Esophagus squamous epithelium (tissue), 5 donors: ENCODE measurements around the gene ERCC4. TPM values are rescaled to one million over a fixed set of nuclear protein-coding genes. Genes with fewer than 3 reads are reported as not detected.

Source experiments
- DNase-seq: peaks from one replicate; lab custom pipeline; 2025; lab: John Stamatoyannopoulos, UW
- H3K27ac ChIP-seq, 4 donors: fragments of 200-600 bp; sonication (generic); one replicate each; pipeline ENCODE4 v1.5.1; 2016 to 2019; ENCODE audit warnings: mild to moderate bottlenecking in 1 of 4
- H3K27me3 ChIP-seq, 4 donors: fragments of 200-600 bp; sonication (generic); 1 replicate in 3 of 4; 2 replicates in 1 of 4; pipeline versions ENCODE4 v1.5.1 to v1.6.0; 2017 to 2021; ENCODE audit warnings: antibody characterized with exemption in 1 of 4
- H3K36me3 ChIP-seq, 3 donors: fragments of 200-600 bp; sonication (generic); one replicate each; pipeline ENCODE4 v1.5.1; 2016 to 2019
- H3K4me1 ChIP-seq, 3 donors: fragments of 200-600 bp; sonication (generic); one replicate each; pipeline ENCODE4 v1.5.1; 2017 to 2019
- H3K4me3 ChIP-seq, 4 donors: fragments of 200-600 bp; sonication (generic); 1 replicate in 3 of 4; 2 replicates in 1 of 4; pipeline ENCODE4 v1.5.1; 2016 to 2019; ENCODE audit warnings: mild to moderate bottlenecking in 2 of 4, moderate library complexity in 1 of 4
- H3K9me3 ChIP-seq, 3 donors: fragments of 200-600 bp; sonication (generic); one replicate each; pipeline ENCODE4 v1.5.1; 2016 to 2019
- CTCF ChIP-seq, 6 experiments: fragments of 450-650 bp in 4 of 6; fragments of 200-600 bp in 2 of 6; sonication (generic) in 2 of 6; IDR thresholded peaks; one replicate each; pipeline ENCODE4 v1.5.1; 2016 to 2019; ENCODE audit warnings: antibody characterized with exemption in 6 of 6, mild to moderate bottlenecking in 4 of 6, moderate library complexity in 4 of 6
- POLR2A ChIP-seq, 4 donors: fragments of 450-650 bp; IDR thresholded peaks; one replicate each; pipeline ENCODE4 v1.6.1; 2017; ENCODE audit warnings: antibody characterized with exemption in 4 of 4, mild to moderate bottlenecking in 4 of 4, moderate library complexity in 3 of 4
- WGBS, 2 donors: methylation state at CpG; one replicate each; pipeline ENCODE4 v1.1.5; 2018; 5-methylcytosine and 5-hydroxymethylcytosine counted together
- intact Hi-C: fragments of 100-400 bp; cut with DNase I; formaldehyde crosslinking; loops from one replicate; pipeline ENCODE4 v1.15.0; 2022
- total RNA-seq, 4 donors: library from RNA; depleted of rRNA; stranded (reverse); fragments of >200 nt; gene quantifications; one replicate each; pipeline ENCODE4 v1.1.0, GENCODE V29; 2016
- donor health status: DM: yes; HTN: yes; CAD: no.

ERCC4 gene
- total RNA-seq, 4 donors from 2014 or later = 4.4 to 8.2 (median 4.8) TPM

GRCh38 chr16:13909069-13909468 is 10.9 kb upstream of the ERCC4 start:
- Histone ChIP-seq H3K4me3 (no peak overlapping the region), H3K4me1 (peaks cover 5 to 43% (median 12%) of the 10 kb centered on the region in 3 donors), H3K27ac (peak overlapping the region in 3 of 4 donors; percentile 47 to 78 (median 55)), H3K27me3 (no peaks in the 10 kb centered on the region), H3K9me3 (no peaks in the 10 kb centered on the region), H3K36me3 (no peaks in the 10 kb centered on the region)
- no peak for DNase-seq
- no peak for TF ChIP-seq CTCF (IDR thresholded peaks at IDR 0.05)
- no peak for TF ChIP-seq POLR2A (IDR thresholded peaks at IDR 0.05)
- 80 to 87% methylated on average over 7 of the region's 7 CpGs for WGBS, 2 donors
- intact Hi-C loops = no loop called here

GRCh38 chr16:13909872-13910303 is 10.1 kb upstream of the ERCC4 start:
- intact Hi-C loops = loop anchor here (5.0 kb wide), 1 partner anchor 637 kb away; no protein-coding TSS in a partner anchor
- peaks cover 5 to 43% (median 12%) of the 10 kb centered on the region in 3 donors for H3K4me1 ChIP-seq
- no peaks in the 10 kb centered on the region for H3K36me3 ChIP-seq
- no peak for DNase-seq
- no peak overlapping the region for H3K4me3 ChIP-seq
- H3K27ac ChIP-seq = peak overlapping the region in 3 of 4 donors; percentile 47 to 78 (median 65)
- TF ChIP-seq CTCF (IDR thresholded peaks at IDR 0.05) (peak in 2 of 6 experiments; percentile 15 to 32), POLR2A (IDR thresholded peaks at IDR 0.05) (no peak)
- no peaks in the 10 kb centered on the region for H3K27me3 ChIP-seq
- no peaks in the 10 kb centered on the region for H3K9me3 ChIP-seq
- WGBS, 2 donors = 18 to 19% methylated on average over 3 of the region's 3 CpGs

DNA sequence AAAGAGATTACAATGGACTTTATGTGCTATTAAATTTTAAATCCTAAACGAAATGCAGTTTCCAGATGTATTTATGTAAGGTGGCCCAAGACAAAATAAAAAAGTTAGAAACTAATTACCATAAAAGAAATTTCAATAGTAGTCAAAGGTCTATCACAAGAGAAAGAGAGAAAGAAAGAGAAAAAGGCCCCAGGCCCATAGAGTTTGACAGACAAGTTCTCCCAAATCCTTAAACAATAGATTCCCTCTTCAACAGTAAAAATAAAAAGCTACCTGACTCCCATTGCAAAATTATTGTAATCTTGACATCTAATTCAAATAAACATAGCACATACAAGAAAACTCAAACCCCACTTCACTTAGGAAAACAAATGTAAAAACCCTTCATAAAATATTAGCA is 8.6 kb upstream of the ERCC4 start:
- H3K36me3 ChIP-seq = no peaks in the 10 kb centered on the region
- no peak for DNase-seq
- TF ChIP-seq CTCF (IDR thresholded peaks at IDR 0.05) (no peak), POLR2A (IDR thresholded peaks at IDR 0.05) (no peak)
- 63 to 71% methylated on average over 1 of the region's 1 CpG for WGBS, 2 donors
- H3K27ac ChIP-seq = no peak overlapping the region
- H3K9me3 ChIP-seq = no peaks in the 10 kb centered on the region
- H3K27me3 ChIP-seq = no peaks in the 10 kb centered on the region
- intact Hi-C loops = loop anchor here (5.0 kb wide), 1 partner anchor 636 kb away; no protein-coding TSS in a partner anchor
- peaks cover 5 to 43% (median 12%) of the 10 kb centered on the region in 3 donors for H3K4me1 ChIP-seq
- H3K4me3 ChIP-seq = no peak overlapping the region

GRCh38 chr16:13911871-13912270 is 8.1 kb upstream of the ERCC4 start:
- Histone ChIP-seq H3K4me3 (no peak overlapping the region), H3K27ac (no peak overlapping the region), H3K4me1 (peaks cover 5 to 43% (median 12%) of the 10 kb centered on the region in 3 donors), H3K9me3 (no peaks in the 10 kb centered on the region), H3K36me3 (no peaks in the 10 kb centered on the region), H3K27me3 (no peaks in the 10 kb centered on the region)
- DNase-seq = no peak
- TF ChIP-seq POLR2A (IDR thresholded peaks at IDR 0.05) (no peak), CTCF (IDR thresholded peaks at IDR 0.05) (no peak)
- intact Hi-C loops = loop anchor here (5.0 kb wide), 1 partner anchor 635 kb away; no protein-coding TSS in a partner anchor

DNA sequence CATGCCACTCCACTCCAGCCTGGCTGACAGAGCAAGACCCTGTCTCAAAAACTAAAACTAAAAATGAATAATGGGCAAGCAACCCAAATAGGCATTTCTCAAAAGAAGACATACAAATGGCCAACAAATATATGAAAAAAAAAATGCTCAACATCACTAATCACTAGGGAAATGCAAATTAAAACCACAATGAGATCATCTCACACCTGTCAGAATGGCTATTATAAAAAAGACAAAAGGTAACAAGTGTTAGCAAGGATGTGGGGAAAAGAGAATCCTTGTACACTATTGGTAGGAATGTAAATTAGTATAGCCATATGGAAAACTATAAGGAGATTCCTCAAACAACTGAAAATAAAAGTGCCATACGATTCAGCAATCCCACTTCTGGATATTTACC is 7.1 kb upstream of the ERCC4 start:
- Histone ChIP-seq H3K4me1 (peaks cover 5 to 43% (median 12%) of the 10 kb centered on the region in 3 donors), H3K9me3 (no peaks in the 10 kb centered on the region), H3K4me3 (no peak overlapping the region), H3K36me3 (no peaks in the 10 kb centered on the region), H3K27ac (peak overlapping the region in 2 of 4 donors; percentile 59 to 60), H3K27me3 (no peaks in the 10 kb centered on the region)
- 35 to 50% methylated on average over 1 of the region's 1 CpG for WGBS, 2 donors
- no peak for DNase-seq
- no peak for TF ChIP-seq CTCF (IDR thresholded peaks at IDR 0.05)
- intact Hi-C loops = loop anchor here (5.0 kb wide), 1 partner anchor 634 kb away; no protein-coding TSS in a partner anchor
